SK-N-MC (cell line): Measurements from ENCODE around the gene ANK3.

Source experiments
- EZH2 ChIP-seq: fragments of 200-600 bp; sonication (generic); IDR thresholded peaks from one replicate; pipeline ENCODE4 v1.6.1; 2017; ENCODE audit warnings: antibody characterized with exemption
- FOXP2 ChIP-seq: optimal IDR thresholded peaks from 2 replicates; pipeline ENCODE3; 2011; ENCODE audit warnings: mild to moderate bottlenecking, moderate library complexity; ENCODE audit not compliant: insufficient read depth; ENCODE audit errors: extremely low read length, control extremely low read depth
- POLR2AphosphoS5 ChIP-seq: IDR thresholded peaks from 2 replicates; pipeline ENCODE4 v1.6.1; 2012; ENCODE audit warnings: mild to moderate bottlenecking, low read depth, low read length, borderline replicate concordance

DNA sequence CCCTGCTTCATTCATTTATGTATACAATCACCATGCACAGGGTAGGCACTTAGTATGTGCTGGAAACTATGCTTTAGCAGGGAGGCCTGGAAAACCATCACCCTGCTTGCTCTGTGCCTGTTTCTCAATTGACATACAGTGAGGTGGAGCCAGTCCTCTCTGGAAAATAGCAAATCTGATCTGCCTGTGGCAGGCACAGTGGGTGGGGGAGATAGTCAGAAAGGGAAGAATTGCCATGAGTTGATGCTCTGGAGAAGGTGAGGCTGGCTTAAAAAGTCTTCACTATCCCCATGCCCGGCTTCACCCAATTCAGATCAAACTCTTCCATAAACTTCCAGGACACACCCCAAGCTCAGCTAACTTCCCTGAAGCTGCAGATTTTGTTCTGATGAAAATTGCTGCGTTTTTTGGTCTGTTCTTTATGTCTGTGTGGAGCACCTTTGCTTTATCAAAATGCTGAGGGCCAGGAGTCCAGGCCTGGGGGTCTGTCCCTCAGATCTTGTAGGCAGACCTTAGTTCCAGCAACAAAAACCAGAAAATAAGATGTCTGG is 84.8 kb downstream of the ANK3 start:
- no peak for TF ChIP-seq POLR2AphosphoS5
- TF ChIP-seq EZH2, result no peak
- no peak for TF ChIP-seq FOXP2
